Bronchial epithelial cell (primary cell): ENCODE results near the gene BCAR1. TPM values are rescaled to one million over a fixed set of nuclear protein-coding genes. Genes with fewer than 3 reads are reported as not detected.

Experiments used
- DNase-seq: peaks from one replicate; pipeline ENCODE4 v3.0.0-alpha.2; 2010; ENCODE audit warnings: low read depth
- FAIRE-seq: peaks from 2 replicates; lab custom pipeline; 2011; peaks lifted over from hg19 to GRCh38; lab: Jason Lieb, UNC
- H3K27me3 ChIP-seq: 2 replicates; pipeline ENCODE4 v1.5.1; 2011; ENCODE audit warnings: low read length; ENCODE audit not compliant: control insufficient read depth, insufficient read depth
- H3K36me3 ChIP-seq: 2 replicates; pipeline ENCODE4 v1.5.1; 2011; ENCODE audit warnings: low read length; ENCODE audit not compliant: control insufficient read depth, insufficient read depth
- H3K4me3 ChIP-seq: 2 replicates; pipeline ENCODE4 v1.5.1; 2011; ENCODE audit warnings: mild to moderate bottlenecking, low read depth, low read length, control low read depth
- total RNA-seq: library from RNA; depleted of rRNA; stranded (reverse); fragments of >200 nt; gene quantifications from 2 replicates; pipeline ENCODE4 v1.2.1, GENCODE V29; 2014
- TF ChIP-seq, protein P1 (sequence below): IDR thresholded peaks from 2 replicates; pipeline ENCODE4 v1.5.1; 2011; ENCODE audit warnings: mild to moderate bottlenecking, moderate library complexity, low read length, control low read depth, inconsistent platforms; ENCODE audit not compliant: insufficient read depth, severe bottlenecking

BCAR1 gene
- total RNA-seq, 1 donor from 2014 or later = 44.2 TPM

DNA sequence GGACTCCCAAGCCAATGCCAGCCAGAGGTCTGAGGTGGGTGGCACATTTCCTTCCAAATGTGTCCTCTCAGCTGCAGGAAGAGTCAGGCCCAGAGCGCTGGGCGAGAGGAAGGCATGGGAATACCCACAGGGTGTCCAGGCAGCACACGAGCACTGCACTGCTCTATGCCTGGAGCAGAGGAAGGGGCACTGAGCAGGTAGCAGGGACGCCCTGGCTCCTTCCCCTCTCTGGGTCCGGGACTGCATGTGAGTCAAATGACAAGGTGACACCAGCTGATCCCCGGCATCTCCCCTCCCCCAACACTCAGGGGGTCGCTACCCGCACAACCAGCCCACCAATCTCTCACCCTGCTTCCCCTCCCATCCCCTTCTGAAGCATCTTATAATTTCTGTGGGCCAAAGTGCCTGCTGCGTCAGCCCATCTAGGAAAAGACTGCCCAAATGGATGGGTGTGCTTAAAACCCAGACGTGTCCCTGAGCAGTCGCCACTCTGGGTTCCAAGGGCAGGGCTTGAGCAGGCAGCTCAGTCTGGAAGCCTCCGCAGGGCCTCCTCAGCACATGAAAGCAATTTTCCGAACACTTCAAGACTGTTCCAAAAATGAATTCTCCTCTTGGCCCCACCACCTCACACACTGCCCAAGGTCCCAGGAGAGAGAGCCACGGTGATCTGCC, 12.0 kb upstream of the BCAR1 start:
- peaks cover 7% of the 10 kb centered on the region for H3K36me3 ChIP-seq
- TF ChIP-seq, protein P1, sequence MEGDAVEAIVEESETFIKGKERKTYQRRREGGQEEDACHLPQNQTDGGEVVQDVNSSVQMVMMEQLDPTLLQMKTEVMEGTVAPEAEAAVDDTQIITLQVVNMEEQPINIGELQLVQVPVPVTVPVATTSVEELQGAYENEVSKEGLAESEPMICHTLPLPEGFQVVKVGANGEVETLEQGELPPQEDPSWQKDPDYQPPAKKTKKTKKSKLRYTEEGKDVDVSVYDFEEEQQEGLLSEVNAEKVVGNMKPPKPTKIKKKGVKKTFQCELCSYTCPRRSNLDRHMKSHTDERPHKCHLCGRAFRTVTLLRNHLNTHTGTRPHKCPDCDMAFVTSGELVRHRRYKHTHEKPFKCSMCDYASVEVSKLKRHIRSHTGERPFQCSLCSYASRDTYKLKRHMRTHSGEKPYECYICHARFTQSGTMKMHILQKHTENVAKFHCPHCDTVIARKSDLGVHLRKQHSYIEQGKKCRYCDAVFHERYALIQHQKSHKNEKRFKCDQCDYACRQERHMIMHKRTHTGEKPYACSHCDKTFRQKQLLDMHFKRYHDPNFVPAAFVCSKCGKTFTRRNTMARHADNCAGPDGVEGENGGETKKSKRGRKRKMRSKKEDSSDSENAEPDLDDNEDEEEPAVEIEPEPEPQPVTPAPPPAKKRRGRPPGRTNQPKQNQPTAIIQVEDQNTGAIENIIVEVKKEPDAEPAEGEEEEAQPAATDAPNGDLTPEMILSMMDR = no peak
- no peak overlapping the region for H3K4me3 ChIP-seq
- no peaks in the 10 kb centered on the region for H3K27me3 ChIP-seq
- FAIRE-seq (no peak), DNase-seq (no peak)

DNA sequence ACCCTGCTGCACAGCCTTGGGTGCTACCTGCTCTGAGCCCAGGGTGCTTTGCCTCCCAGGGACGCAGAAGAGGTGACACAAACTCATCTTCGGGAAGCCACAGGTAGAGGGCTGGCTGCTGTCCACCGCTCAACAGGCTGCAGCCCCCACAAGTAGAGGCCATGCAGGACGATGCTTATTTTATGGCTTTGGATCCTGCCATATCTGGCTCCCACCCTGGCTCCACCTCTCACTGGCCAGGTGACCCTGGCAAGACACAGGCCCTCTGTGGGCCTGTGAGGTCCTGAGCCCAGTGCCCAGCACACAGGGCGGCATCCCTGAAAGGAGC, 11.3 kb upstream of the BCAR1 start:
- TF ChIP-seq, protein P1 = no peak
- DNase-seq (no peak), FAIRE-seq (no peak)
- Histone ChIP-seq H3K36me3 (peaks cover 7% of the 10 kb centered on the region), H3K4me3 (no peak overlapping the region), H3K27me3 (no peaks in the 10 kb centered on the region)

DNA sequence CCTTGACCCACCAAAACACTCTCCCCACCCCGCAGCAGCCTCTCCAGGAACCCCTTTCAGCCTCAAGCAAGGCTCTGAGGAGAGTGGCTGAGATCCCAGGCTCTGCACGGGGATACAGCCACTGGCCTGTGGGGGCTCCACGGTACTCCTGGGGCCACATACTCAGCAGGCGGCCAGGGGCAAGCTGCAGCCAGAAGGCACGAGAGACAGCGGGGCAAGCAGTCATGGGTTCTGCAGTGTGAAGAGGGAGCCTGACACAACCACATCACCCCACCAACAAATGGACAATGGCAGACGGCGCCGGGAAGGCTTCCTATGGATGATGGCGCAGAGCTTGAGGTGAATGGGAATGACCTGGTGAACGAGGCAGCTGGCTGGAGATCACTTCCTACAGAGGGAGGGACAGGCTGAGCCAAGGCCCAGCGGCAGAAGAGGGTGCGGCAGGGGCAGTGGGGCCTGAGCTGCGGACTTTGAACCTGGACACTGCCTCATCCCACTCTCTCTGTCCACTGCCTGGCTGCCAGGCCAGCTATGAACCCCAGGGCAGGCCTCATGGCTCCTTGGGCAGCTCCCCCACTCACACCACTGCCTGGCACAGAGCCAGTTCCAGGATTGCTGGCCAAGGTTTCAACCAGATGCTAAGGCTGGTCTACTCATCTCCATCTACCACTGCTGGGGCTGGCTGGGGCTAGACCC, 10.8 kb upstream of the BCAR1 start:
- FAIRE-seq = no peak
- TF ChIP-seq, protein P1 = no peak
- DNase-seq = no peak
- Histone ChIP-seq H3K36me3 (peaks cover 7% of the 10 kb centered on the region), H3K4me3 (no peak overlapping the region), H3K27me3 (no peaks in the 10 kb centered on the region)

DNA sequence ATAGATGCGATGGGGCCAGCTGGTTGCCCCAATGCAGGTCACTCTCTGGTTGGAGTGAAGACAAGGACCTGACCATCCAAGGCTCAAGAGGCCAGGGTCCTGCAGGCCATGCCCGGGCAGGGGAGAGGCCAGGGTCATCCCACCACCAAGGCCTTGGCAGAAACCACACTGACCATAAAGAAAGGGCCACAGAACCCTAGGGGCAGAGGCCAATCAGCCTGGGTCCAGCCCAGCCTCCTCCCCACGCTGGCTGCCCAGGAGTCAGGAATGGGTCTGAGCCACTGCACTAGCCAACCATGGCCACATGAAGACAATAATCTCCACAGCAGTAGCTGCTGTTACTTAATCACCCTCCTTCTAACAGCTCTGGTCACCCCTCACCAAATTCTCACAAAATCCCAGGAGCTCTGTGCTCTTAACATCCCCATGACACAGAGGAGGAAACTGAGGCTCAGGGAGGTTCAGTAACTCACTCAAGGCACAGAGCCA, 10.2 kb upstream of the BCAR1 start:
- TF ChIP-seq, protein P1 = no peak
- peaks cover 7% of the 10 kb centered on the region for H3K36me3 ChIP-seq
- H3K4me3 ChIP-seq = no peak overlapping the region
- FAIRE-seq = no peak
- no peaks in the 10 kb centered on the region for H3K27me3 ChIP-seq
- DNase-seq = no peak

DNA sequence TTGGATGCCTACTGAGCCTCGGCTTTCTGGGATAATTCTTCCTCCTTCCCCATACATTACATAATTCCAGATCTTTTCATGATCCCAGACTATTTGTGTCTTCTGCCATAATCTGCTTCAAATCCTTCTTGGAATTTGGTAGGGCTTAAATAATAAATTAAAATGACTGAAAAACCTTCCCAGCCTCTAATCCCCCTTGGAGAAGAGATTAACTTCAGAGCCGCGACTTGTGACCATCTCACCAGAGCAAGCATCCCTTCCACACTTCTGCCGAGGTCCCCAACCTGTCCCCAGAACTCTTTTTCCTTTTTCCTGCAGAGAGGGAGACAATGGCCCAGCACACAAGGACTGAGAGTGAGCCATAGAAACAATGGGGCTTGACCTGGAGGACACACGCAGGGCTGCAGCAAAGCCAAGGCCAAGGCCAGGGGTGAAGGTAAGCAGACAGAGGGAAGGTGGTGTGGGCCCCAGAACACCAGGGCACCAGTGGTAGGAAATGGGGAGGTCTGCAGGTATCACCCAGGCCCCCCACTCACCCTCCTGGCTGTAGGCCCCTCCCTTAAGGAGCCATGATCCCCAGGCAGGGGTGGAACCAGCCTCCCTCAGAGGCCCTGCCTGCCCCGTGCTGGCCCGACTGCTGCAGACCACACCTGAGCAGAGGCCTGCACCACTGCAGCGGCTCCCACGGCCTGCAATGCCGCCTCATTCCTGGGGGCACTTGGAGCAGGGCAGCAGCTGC, 9.6 kb upstream of the BCAR1 start:
- TF ChIP-seq, protein P1 = no peak
- DNase-seq = no peak
- no peak for FAIRE-seq
- Histone ChIP-seq H3K4me3 (no peak overlapping the region), H3K27me3 (no peaks in the 10 kb centered on the region), H3K36me3 (peaks cover 7% of the 10 kb centered on the region)
